ENCODE data around the gene LENG8. TPM values are rescaled to one million over a fixed set of nuclear protein-coding genes. Genes with fewer than 3 reads are reported as not detected.

LENG8 gene
- total and polyA plus RNA-seq, 2 of the 4 experiments (the other 2 are of a cell fraction): 21.1 to 93.9 TPM

GRCh38 chr19:54507824-54508223 is 58.8 kb downstream of the LENG8 start:
- no TSS peak for BruUV-seq (replicated peaks)
- Histone ChIP-seq H2AFZ (replicated peaks; ENCODE audit: low read length, poor library complexity) (no peak overlapping the region), H2AK9ac (replicated peaks; ENCODE audit: low read depth, low read length, poor library complexity) (no peak overlapping the region), H3K18ac (ENCODE audit: low read depth, low read length) (no peak overlapping the region), H3K79me1 (ENCODE audit: low read depth in 1 of 2, low read length in 2 of 2) (no peaks in the 10 kb centered on the region), H3K14ac (replicated peaks; ENCODE audit: low read depth, low read length) (no peak overlapping the region), H3K56ac (ENCODE audit: extremely low read depth, insufficient read depth, low read length) (no peak overlapping the region), H3K9me3 (ENCODE audit: control insufficient read depth, insufficient read depth, low read length) (peaks cover 11% of the 10 kb centered on the region), H3K4me3 (ENCODE audit: insufficient read depth, low read depth, low read length) (no peak overlapping the region), H4K5ac (ENCODE audit: low read depth, low read length) (no peak overlapping the region), H2AK5ac (ENCODE audit: low read depth, low read length) (no peak overlapping the region), H3K4me1 (ENCODE audit: control insufficient read depth, insufficient read depth, low read length) (no peaks in the 10 kb centered on the region), H3K4ac (ENCODE audit: low read depth, low read length) (no peak overlapping the region), H3K23ac (ENCODE audit: low read depth, low read length) (no peak overlapping the region), H3K36me3 (ENCODE audit: control insufficient read depth, insufficient read depth, low read length) (no peaks in the 10 kb centered on the region), H3K4me2 (ENCODE audit: low read depth, low read length) (no peak overlapping the region), H3K9me1 (ENCODE audit: insufficient read depth, low read length) (no peaks in the 10 kb centered on the region), H3K27me3 (ENCODE audit: control insufficient read depth, insufficient read depth, low read length) (no peaks in the 10 kb centered on the region), H4K20me1 (ENCODE audit: insufficient read depth, low read length) (no peaks in the 10 kb centered on the region), H4K91ac (ENCODE audit: insufficient read depth, low read depth, low read length) (no peak overlapping the region), H2BK15ac (ENCODE audit: low read depth, low read length) (no peak overlapping the region), H3K9ac (ENCODE audit: low read depth, low read length) (no peak overlapping the region), H2BK20ac (ENCODE audit: low read depth, low read length) (no peak overlapping the region), H4K8ac (ENCODE audit: low read depth in 2 of 2, low read length in 2 of 2) (no peak overlapping the region), H2BK5ac (ENCODE audit: low read depth, low read length, poor library complexity, severe bottlenecking) (no peak overlapping the region), H3K27ac (ENCODE audit: insufficient read depth, low read length) (no peak overlapping the region), H2BK120ac (ENCODE audit: low read depth, low read length) (no peak overlapping the region)
- CTCF ChIA-PET: no interaction called here
- intact Hi-C loops (cut with micrococcal nuclease) (no loop called here), dilution Hi-C loops (cut with HindIII; ENCODE audit: low sequenced_read_pairs, unreplicated experiment) (no loop called here), in situ Hi-C loops (cut with MboI; ENCODE audit: low sequenced_read_pairs) (no loop called here)
- DNase-seq (no peak), ATAC-seq (ENCODE audit: low read depth) (no peak)
- POLR2A ChIA-PET (ENCODE audit: unreplicated experiment): no interaction called here
- WGBS, 2 experiments (ENCODE audit: extremely low coverage in 2 of 2, insufficient read length in 1 of 2): 50% methylated on average over 2 of the region's 12 CpGs; no CpG with 5 or more reads in 1 of the 2 experiments
- TF ChIP-seq CTCF (conservative IDR thresholded peaks at IDR 0.05; ENCODE audit: low read depth, low read length): no peak
- no peak for TF ChIP-seq MAFK (IDR thresholded peaks at IDR 0.05; ENCODE audit: low read depth, low read length)
- TF ChIP-seq ELK1 (IDR thresholded peaks at IDR 0.05; ENCODE audit: borderline replicate concordance, low read depth, low read length): no peak
- TF ChIP-seq RFX5 (IDR thresholded peaks at IDR 0.05; ENCODE audit: low read depth, low read length): no peak
- TF ChIP-seq RAD21 (IDR thresholded peaks at IDR 0.05; ENCODE audit: low read length): no peak
- TF ChIP-seq MAZ (IDR thresholded peaks at IDR 0.05; ENCODE audit: borderline replicate concordance, low read depth, low read length): no peak
- TF ChIP-seq BHLHE40 (IDR thresholded peaks at IDR 0.05; ENCODE audit: low read depth, low read length): no peak
- TF ChIP-seq POLR2A (IDR thresholded peaks at IDR 0.05; ENCODE audit: low read depth, low read length): no peak

All from IMR-90 (cell line).